Left cardiac atrium (tissue), 4 donors: Measurements from ENCODE around the gene HES7. TPM values are rescaled to one million over a fixed set of nuclear protein-coding genes. Genes with fewer than 3 reads are reported as not detected.

Source experiments
- ATAC-seq, 2 donors: fragments of 200-7000 bp; cut with Tn5 transposase; one replicate each; pipeline ENCODE4 v1.9.1; 2020; ENCODE audit warnings: mild to moderate bottlenecking in 2 of 2, moderate library complexity in 2 of 2
- DNase-seq: peaks from one replicate; pipeline ENCODE4 v3.0.0-alpha.2; 2020
- intact Hi-C, 2 donors: fragments of 100-400 bp; cut with DNase I; formaldehyde crosslinking; loops; one replicate each; pipeline versions ENCODE4 v1.14.1 to v1.15.1; 2022 to 2023
- microRNA-seq, 2 donors: library from miRNA; unstranded; fragments of <30 nt; microRNA quantifications; one replicate each; pipeline ENCODE4 v1.2.0, GENCODE V29; 2020
- total RNA-seq, 2 donors: library from RNA; stranded (reverse); fragmentation: NEBNext Ultra II Directional; extraction: Animal tissue kit (Norgen Biotek cat#: 25700); gene quantifications; one replicate each; pipeline ENCODE4 v1.2.1, GENCODE V29; 2021
- donor health status: DM: no; HTN: yes; CAD: no.
- donor health status: DM: no; HTN: yes; CAD: no; lungs with severe emphysema.
- donor health status: DM: yes; HTN: yes; CAD: no.
- donor health status: Dilated cardiomyopathy.

HES7 gene
- total RNA-seq, 2 donors from 2014 or later, result 0.38 to 0.47 TPM

DNA sequence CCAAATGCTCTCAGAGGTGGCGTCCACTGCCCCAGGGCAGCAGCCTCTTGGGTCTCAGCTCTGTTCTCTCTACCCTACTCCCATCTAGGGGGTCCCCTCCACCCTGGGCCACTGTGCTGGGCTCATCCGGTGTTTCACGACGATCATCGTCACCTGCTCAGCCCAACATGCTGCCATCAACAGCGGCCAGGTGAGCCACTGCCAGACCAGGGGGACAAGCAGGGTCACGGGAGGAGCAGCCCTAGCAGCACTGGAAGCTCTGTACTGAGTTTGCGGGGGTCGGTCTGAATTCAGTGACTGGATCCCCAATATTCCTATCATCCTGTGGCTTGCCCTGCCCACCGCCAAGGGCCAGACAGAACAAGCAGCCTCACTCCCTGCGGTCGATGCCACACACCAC, 52.4 kb downstream of the HES7 start:
- ATAC-seq, result no peak
- intact Hi-C loops, result no loop called here
- DNase-seq, result no peak

Small RNA genes within 50 kb of the gene (microRNA-seq; reads per million reads assigned to microRNA genes)
- 0 reads per million in 2 donors for gene MIR4314
- 1.0 to 1.1 reads per million in 2 donors for gene MIR6883

Other genes starting within 250 kb of the HES7 start
- gene CHD3, start 235.3 kb downstream of the HES7 start, total RNA-seq, result 10 to 100 TPM; 24.9 to 32.9 TPM
- 1 to 10 TPM; 1.1 to 1.3 TPM for gene RNF227, start 207.8 kb downstream of the HES7 start, total RNA-seq
- gene KCNAB3, start 194.2 kb downstream of the HES7 start, total RNA-seq, result under 1 TPM; 0.71 to 0.97 TPM
- gene TRAPPC1, start 192.2 kb downstream of the HES7 start, total RNA-seq, result 100 to 1,000 TPM in 1 of 2 donors, 10 to 100 TPM in 1; 79.6 to 107 TPM
- 10 to 100 TPM; 13.6 to 14.8 TPM for gene CNTROB, start 191.9 kb downstream of the HES7 start, total RNA-seq
- under 1 TPM; 0.10 to 0.38 TPM for gene GUCY2D, start 121.5 kb downstream of the HES7 start, total RNA-seq
- under 1 TPM in 1 of 2 donors, not detected in 1; 0.39 TPM for gene ALOX15B, start 85.0 kb downstream of the HES7 start, total RNA-seq
- not detected for gene ALOX12B, start 36.4 kb downstream of the HES7 start, total RNA-seq
- gene ALOXE3, start 5.6 kb downstream of the HES7 start, total RNA-seq, result not detected
- gene PER1, start 28.3 kb upstream of the HES7 start, total RNA-seq, result 100 to 1,000 TPM; 125 to 134 TPM
- 10 to 100 TPM; 59.1 to 72.3 TPM for gene VAMP2, start 38.8 kb upstream of the HES7 start, total RNA-seq
- 1 to 10 TPM; 6.8 to 8.0 TPM for gene TMEM107, start 52.3 kb upstream of the HES7 start, total RNA-seq
- gene BORCS6, start 66.1 kb upstream of the HES7 start, total RNA-seq, result 1 to 10 TPM; 5.8 to 8.9 TPM
- 1 to 10 TPM; 1.4 to 1.5 TPM for gene AURKB, start 86.5 kb upstream of the HES7 start, total RNA-seq
- 10 to 100 TPM; 16.0 to 16.6 TPM for gene CTC1, start 124.0 kb upstream of the HES7 start, total RNA-seq
- 10 to 100 TPM; 13.5 to 24.1 TPM for gene PFAS, start 125.2 kb upstream of the HES7 start, total RNA-seq
- 10 to 100 TPM; 23.3 to 25.7 TPM for gene RANGRF, start 164.6 kb upstream of the HES7 start, total RNA-seq
- gene SLC25A35, start 171.3 kb upstream of the HES7 start, total RNA-seq, result 1 to 10 TPM; 2.2 to 2.8 TPM
- gene ARHGEF15, start 186.1 kb upstream of the HES7 start, total RNA-seq, result 10 to 100 TPM; 14.3 to 27.4 TPM
- not detected for gene ODF4, start 215.7 kb upstream of the HES7 start, total RNA-seq